ENCODE data around the gene ATP5MK. TPM values are rescaled to one million over a fixed set of nuclear protein-coding genes. Genes with fewer than 3 reads are reported as not detected.

ATP5MK gene, protein sequence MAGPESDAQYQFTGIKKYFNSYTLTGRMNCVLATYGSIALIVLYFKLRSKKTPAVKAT
- total RNA-seq: 184 and 196 TPM in 2 replicates

GRCh38 chr10:103396067-103396788 is at the start of gene ATP5MK, which contains the start of gene PDCD11:
Gene ATP5MK (minus strand): TSS chr10:103396475. CDS start chr10:103392457, 4,018 bp downstream.
Gene PDCD11 (plus strand): TSS chr10:103396626. CDS start chr10:103398427, 1,801 bp downstream.

GRCh38 chr10:103367782-103368518 is 28.3 kb downstream of the ATP5MK start, which contains the start of gene TAF5:
Gene TAF5 (plus strand): TSS chr10:103367976. CDS start chr10:103367990, 14 bp downstream.

GRCh38 chr10:103350517-103351260 is 45.6 kb downstream of the ATP5MK start, which contains the start of gene PCGF6:
Gene PCGF6 (minus strand): TSS chr10:103351140. CDS start chr10:103351066, 74 bp downstream.

Other genes with a start within 250 kb of the ATP5MK start
- 54.2 and 79.4 TPM in 2 replicates for gene NT5C2, start 203.2 kb downstream of the ATP5MK start, total RNA-seq
- gene RPEL1, start 150.6 kb downstream of the ATP5MK start, total RNA-seq: under 0.01 and 0.11 TPM in 2 replicates
- gene INA, start 119.3 kb downstream of the ATP5MK start, total RNA-seq: 0.50 and 1.3 TPM in 2 replicates
- gene PCGF6, start 45.3 kb downstream of the ATP5MK start, total RNA-seq: 12.0 and 21.0 TPM in 2 replicates
- 4.2 and 7.7 TPM in 2 replicates for gene TAF5, start 28.5 kb downstream of the ATP5MK start, total RNA-seq
- gene PDCD11, start 151 bp upstream of the ATP5MK start, total RNA-seq: 37.2 and 49.6 TPM in 2 replicates
- 14.6 and 19.7 TPM in 2 replicates for gene CALHM2, start 55.9 kb upstream of the ATP5MK start, total RNA-seq
- not detected in 2 replicates for gene CALHM1, start 62.4 kb upstream of the ATP5MK start, total RNA-seq
- gene CALHM3, start 82.8 kb upstream of the ATP5MK start, total RNA-seq: not detected in 2 replicates
- gene NEURL1, start 97.2 kb upstream of the ATP5MK start, total RNA-seq: 0.22 and 1.00 TPM in 2 replicates